ENCODE measurements around the gene TRIM46. TPM values are rescaled to one million over a fixed set of nuclear protein-coding genes. Genes with fewer than 3 reads are reported as not detected.

Gene TRIM46
- total and polyA plus RNA-seq, 9 of the 15 experiments (the other 6 are each of a cell fraction or from before 2014, with no cell fraction given): 0.05 to 0.60 (median 0.16) TPM; not detected in 3

- peak; percentile 90 to 99 (median 97) for TF ChIP-seq ZBTB11 (CRISPR knock-in tag; IDR thresholded peaks at IDR 0.05)
- no peak for TF ChIP-seq ZNF444 (CRISPR knock-in tag; IDR thresholded peaks at IDR 0.05)
- TF ChIP-seq FUS (optimal IDR thresholded peaks at IDR 0.05; ENCODE audit: low read depth, low read length): no peak
- TF ChIP-seq TCF15 (CRISPR knock-in tag; IDR thresholded peaks at IDR 0.05): no peak
- no peak for TF ChIP-seq RNF219 (CRISPR knock-in tag; IDR thresholded peaks at IDR 0.05)
- no peak for TF ChIP-seq NFATC3 (IDR thresholded peaks at IDR 0.05)
- no peak for TF ChIP-seq MITF (IDR thresholded peaks at IDR 0.05)
- no peak for TF ChIP-seq SREBF2 (CRISPR knock-in tag; IDR thresholded peaks at IDR 0.05)
- peak; percentile 19; the same call in 1 of the 2 replicates for TF ChIP-seq BHLHE40 (IDR thresholded peaks at IDR 0.05; ENCODE audit: low read length)
- no peak for TF ChIP-seq SOX6 (IDR thresholded peaks at IDR 0.05)
- TF ChIP-seq FOXJ2 (tag; IDR thresholded peaks at IDR 0.05): no peak
- no peak for TF ChIP-seq ATF1 (CRISPR knock-in tag; IDR thresholded peaks at IDR 0.05)
- TF ChIP-seq ATF1 (tag; IDR thresholded peaks at IDR 0.05): peak; percentile 76
- peak; percentile 67 for TF ChIP-seq TFAP4 (CRISPR knock-in tag; IDR thresholded peaks at IDR 0.05; ENCODE audit: borderline replicate concordance)
- TF ChIP-seq ZNF408 (CRISPR knock-in tag; IDR thresholded peaks at IDR 0.05; ENCODE audit: low read depth): no peak
- TF ChIP-seq NCOA6 (IDR thresholded peaks at IDR 0.05): no peak
- TF ChIP-seq ARID3A (IDR thresholded peaks at IDR 0.05; ENCODE audit: borderline replicate concordance, low read depth, low read length): no peak
Observed at GRCh38 chr1:155139895-155140629, 33.6 kb upstream of the TRIM46 start, which contains the start of gene DPM3 (continued).
